Activated CD8-positive, alpha-beta T cell treated with anti-CD3 and anti-CD28 coated beads, Interleukin-2, amount 10 ng/mL, durations not matched to agents 7 days and 5 days (primary cell): ENCODE measurements around the gene MAP4. TPM values are rescaled to one million over a fixed set of nuclear protein-coding genes. Genes with fewer than 3 reads are reported as not detected.

Source experiments
- ATAC-seq: fragments of 150-1000 bp; cut with Tn5 transposase; one replicate; pipeline ENCODE4 v1.10.0; 2021; ENCODE audit warnings: moderate library complexity
- CTCF ChIA-PET: fragments of 350-600 bp; sonication (Branson Sonifier 250); formaldehyde crosslinking; loops from one replicate; lab custom pipeline; 2021; ENCODE audit warnings: antibody characterized with exemption; lab: Charles Lee
- POLR2A ChIA-PET: fragments of 350-600 bp; sonication (Branson Sonifier 250); formaldehyde crosslinking; loops from one replicate; lab custom pipeline; 2021; ENCODE audit warnings: antibody characterized with exemption; lab: Charles Lee
- DNase-seq: peaks from one replicate; pipeline ENCODE4 v3.0.0-alpha.2; 2020
- H3K27ac Mint-ChIP-seq: one replicate; pipeline ENCODE4 v1.8.0; 2021; ENCODE audit warnings: mild to moderate bottlenecking, mixed read lengths
- H3K27me3 Mint-ChIP-seq: one replicate; pipeline ENCODE4 v1.8.0; 2021; ENCODE audit warnings: low read depth, mixed read lengths
- H3K36me3 Mint-ChIP-seq: one replicate; pipeline ENCODE4 v1.8.0; 2021; ENCODE audit warnings: low read depth, mixed read lengths
- H3K4me1 Mint-ChIP-seq: one replicate; pipeline ENCODE4 v1.8.0; 2021; ENCODE audit warnings: low read depth, mixed read lengths
- H3K4me3 Mint-ChIP-seq: one replicate; pipeline ENCODE4 v1.8.0; 2021; ENCODE audit warnings: mild to moderate bottlenecking, mixed read lengths
- H3K9me3 Mint-ChIP-seq: one replicate; pipeline ENCODE4 v1.8.0; 2022; ENCODE audit warnings: mixed read lengths; ENCODE audit not compliant: insufficient read depth
- total RNA-seq, 2 experiments: library from RNA; stranded (reverse); gene quantifications; one replicate each; pipeline ENCODE4 v1.2.3, GENCODE V29; 2021

MAP4 gene
- total RNA-seq, 2 experiments from 2014 or later: 119 to 120 TPM

GRCh38 chr3:47872916-47873315 is 143.3 kb downstream of the MAP4 start:
- ATAC-seq (no peak), DNase-seq (no peak)
- Mint-ChIP-seq H3K36me3 (peaks cover 41% of the 10 kb centered on the region), H3K27me3 (no peaks in the 10 kb centered on the region), H3K27ac (no peak overlapping the region), H3K9me3 (no peaks in the 10 kb centered on the region), H3K4me1 (peaks cover 12% of the 10 kb centered on the region), H3K4me3 (no peak overlapping the region)
- ChIA-PET CTCF (interaction anchor here (1.0 to 1.3 kb wide), 2 partner anchors 13 to 48 kb away, joined by 3 to 4 read pairs; no protein-coding TSS in a partner anchor), POLR2A (no interaction called here)

- H3K36me3 Mint-ChIP-seq: peaks cover 39% of the 10 kb centered on the region
- H3K27ac Mint-ChIP-seq: no peak overlapping the region
- H3K9me3 Mint-ChIP-seq: no peaks in the 10 kb centered on the region
- H3K27me3 Mint-ChIP-seq: no peaks in the 10 kb centered on the region
- DNase-seq (no peak), ATAC-seq (no peak)
- no peaks in the 10 kb centered on the region for H3K4me1 Mint-ChIP-seq
- POLR2A ChIA-PET: no interaction called here
- CTCF ChIA-PET: interaction anchor here (1.1 kb wide), 1 partner anchor 34 kb away, joined by 4 read pairs; no protein-coding TSS in a partner anchor
- H3K4me3 Mint-ChIP-seq: no peak overlapping the region
These were observed 144.8 kb downstream of the MAP4 start for GRCh38 chr3:47871389-47871788.

GRCh38 chr3:47870702-47871260 is 145.4 kb downstream of the MAP4 start:
- H3K27ac Mint-ChIP-seq: no peak overlapping the region
- H3K9me3 Mint-ChIP-seq: no peaks in the 10 kb centered on the region
- DNase-seq (no peak), ATAC-seq (no peak)
- CTCF ChIA-PET: interaction anchor here (1.1 kb wide), 1 partner anchor 33 kb away, joined by 4 read pairs; no protein-coding TSS in a partner anchor
- H3K36me3 Mint-ChIP-seq: peaks cover 40% of the 10 kb centered on the region
- POLR2A ChIA-PET: no interaction called here
- no peaks in the 10 kb centered on the region for H3K4me1 Mint-ChIP-seq
- H3K4me3 Mint-ChIP-seq: no peak overlapping the region
- no peaks in the 10 kb centered on the region for H3K27me3 Mint-ChIP-seq

- Mint-ChIP-seq H3K4me3 (no peak overlapping the region), H3K27ac (no peak overlapping the region), H3K9me3 (no peaks in the 10 kb centered on the region), H3K27me3 (no peaks in the 10 kb centered on the region), H3K36me3 (peaks cover 39% of the 10 kb centered on the region), H3K4me1 (no peaks in the 10 kb centered on the region)
- DNase-seq: no peak
- POLR2A ChIA-PET: no interaction called here
- no peak for ATAC-seq
- CTCF ChIA-PET: interaction anchor here (1.1 kb wide), 1 partner anchor 33 kb away, joined by 4 read pairs; no protein-coding TSS in a partner anchor
These were observed 146.1 kb downstream of the MAP4 start for GRCh38 chr3:47870156-47870555.

GRCh38 chr3:47868306-47868705 is 147.9 kb downstream of the MAP4 start:
- Mint-ChIP-seq H3K4me1 (no peaks in the 10 kb centered on the region), H3K27ac (no peak overlapping the region), H3K27me3 (no peaks in the 10 kb centered on the region), H3K36me3 (peaks cover 40% of the 10 kb centered on the region), H3K9me3 (no peaks in the 10 kb centered on the region), H3K4me3 (no peak overlapping the region)
- ChIA-PET CTCF (no interaction called here), POLR2A (no interaction called here)
- no peak for DNase-seq
- no peak for ATAC-seq

GRCh38 chr3:47867451-47868044 is 148.7 kb downstream of the MAP4 start:
- Mint-ChIP-seq H3K4me3 (no peak overlapping the region), H3K9me3 (no peaks in the 10 kb centered on the region), H3K27ac (no peak overlapping the region), H3K27me3 (no peaks in the 10 kb centered on the region), H3K36me3 (peaks cover 42% of the 10 kb centered on the region), H3K4me1 (no peaks in the 10 kb centered on the region)
- no peak for DNase-seq
- CTCF ChIA-PET: no interaction called here
- POLR2A ChIA-PET: interaction anchor here (0.7 kb wide), 1 partner anchor 14 kb away, joined by 3 read pairs; no protein-coding TSS in a partner anchor
- ATAC-seq: no peak

GRCh38 chr3:47865192-47865591 is 151.0 kb downstream of the MAP4 start:
- H3K9me3 Mint-ChIP-seq: no peaks in the 10 kb centered on the region
- peaks cover 29% of the 10 kb centered on the region for H3K36me3 Mint-ChIP-seq
- ChIA-PET POLR2A (no interaction called here), CTCF (interaction anchor here (1.3 kb wide), 1 partner anchor 40 kb away, joined by 3 read pairs; no protein-coding TSS in a partner anchor)
- H3K4me1 Mint-ChIP-seq: no peaks in the 10 kb centered on the region
- no peak overlapping the region for H3K4me3 Mint-ChIP-seq
- no peaks in the 10 kb centered on the region for H3K27me3 Mint-ChIP-seq
- DNase-seq: no peak
- ATAC-seq: no peak
- peak overlapping the region; percentile 50 for H3K27ac Mint-ChIP-seq

GRCh38 chr3:47863391-47864128 is 152.7 kb downstream of the MAP4 start:
- ChIA-PET CTCF (interaction anchor here (0.6 kb wide), 1 partner anchor 381 kb away, joined by 3 read pairs; no protein-coding TSS in a partner anchor), POLR2A (interaction anchor here (0.6 kb wide), 1 partner anchor 53 kb away, joined by 3 read pairs; no protein-coding TSS in a partner anchor)
- no peak for DNase-seq
- Mint-ChIP-seq H3K27me3 (no peaks in the 10 kb centered on the region), H3K4me3 (no peak overlapping the region), H3K36me3 (peaks cover 14% of the 10 kb centered on the region), H3K27ac (no peak overlapping the region), H3K4me1 (no peaks in the 10 kb centered on the region), H3K9me3 (no peaks in the 10 kb centered on the region)
- ATAC-seq: no peak

- H3K36me3 Mint-ChIP-seq: peaks cover 6% of the 10 kb centered on the region
- ATAC-seq (no peak), DNase-seq (no peak)
- H3K9me3 Mint-ChIP-seq: no peaks in the 10 kb centered on the region
- ChIA-PET CTCF (interaction anchor here (1.1 to 2.4 kb wide), 3 partner anchors 13 to 130 kb away, joined by 3 to 10 read pairs (median 3); no protein-coding TSS in a partner anchor), POLR2A (no interaction called here)
- no peaks in the 10 kb centered on the region for H3K4me1 Mint-ChIP-seq
- H3K27me3 Mint-ChIP-seq: no peaks in the 10 kb centered on the region
- H3K27ac Mint-ChIP-seq: no peak overlapping the region
- no peak overlapping the region for H3K4me3 Mint-ChIP-seq
These were observed 156.1 kb downstream of the MAP4 start for GRCh38 chr3:47859956-47860605.

- Mint-ChIP-seq H3K4me3 (no peak overlapping the region), H3K4me1 (no peaks in the 10 kb centered on the region), H3K36me3 (peaks cover 7% of the 10 kb centered on the region), H3K27ac (no peak overlapping the region), H3K9me3 (no peaks in the 10 kb centered on the region), H3K27me3 (no peaks in the 10 kb centered on the region)
- no peak for DNase-seq
- CTCF ChIA-PET: no interaction called here
- no peak for ATAC-seq
- POLR2A ChIA-PET: no interaction called here
These were observed 159.1 kb downstream of the MAP4 start for GRCh38 chr3:47857151-47857550.

GRCh38 chr3:47856669-47857068 is 159.5 kb downstream of the MAP4 start:
- DNase-seq (no peak), ATAC-seq (no peak)
- no peaks in the 10 kb centered on the region for H3K27me3 Mint-ChIP-seq
- no peak overlapping the region for H3K27ac Mint-ChIP-seq
- H3K4me3 Mint-ChIP-seq: no peak overlapping the region
- no peaks in the 10 kb centered on the region for H3K4me1 Mint-ChIP-seq
- H3K9me3 Mint-ChIP-seq: no peaks in the 10 kb centered on the region
- H3K36me3 Mint-ChIP-seq: peaks cover 10% of the 10 kb centered on the region
- CTCF ChIA-PET: no interaction called here
- POLR2A ChIA-PET: no interaction called here
